Fibroblast of skin of left biceps (primary cell): ENCODE data around the gene DDT.
"Not testable (repeated sequence)": the region's sequence is repeated elsewhere in the genome, so short reads cannot be mapped to it uniquely, and the experiment has no call there.

Source experiments
- DNase-seq, 2 experiments: peaks; one replicate each; pipeline ENCODE4 v3.0.0-alpha.2; 2013; ENCODE audit warnings: low read depth in 2 of 2

DDT gene

GRCh38 chr22:23989583-23990244 lies 15.5 kb upstream of the DDT start:
- DNase-seq: not testable (repeated sequence)

- not testable (repeated sequence) for DNase-seq
These were observed 12.4 kb upstream of the DDT start for GRCh38 chr22:23986538-23987178.

GRCh38 chr22:23986089-23986488 lies 11.8 kb upstream of the DDT start:
- DNase-seq: not testable (repeated sequence)

- no peak for DNase-seq
These were observed 10.2 kb upstream of the DDT start for GRCh38 chr22:23984430-23984829.

GRCh38 chr22:23980567-23980966 lies 6.3 kb upstream of the DDT start:
- not testable (repeated sequence) for DNase-seq

- not testable (repeated sequence) for DNase-seq
These were observed 5.5 kb upstream of the DDT start, which contains the start of gene GSTT2 for GRCh38 chr22:23979557-23980240. TSS of gene GSTT2 (plus strand) at chr22:23980134.

GRCh38 chr22:23977304-23977703 lies 3.1 kb upstream of the DDT start:
- not testable (repeated sequence) for DNase-seq

GRCh38 chr22:23974836-23975352 lies 653 bp upstream of the DDT start:
- not testable (repeated sequence) for DNase-seq

- DNase-seq: not testable (repeated sequence)
These were observed 2.3 kb downstream of the DDT start for GRCh38 chr22:23971927-23972326.

GRCh38 chr22:23970816-23971486 lies 3.3 kb downstream of the DDT start:
- DNase-seq: no peak

GRCh38 chr22:23970201-23970641 lies 4.0 kb downstream of the DDT start:
- no peak for DNase-seq

GRCh38 chr22:23969071-23969470 lies 5.2 kb downstream of the DDT start:
- no peak for DNase-seq

- not testable (repeated sequence) for DNase-seq
These were observed 7.7 kb downstream of the DDT start, which contains the start of gene DDTL for GRCh38 chr22:23966568-23966967. TSS of gene DDTL (plus strand) at chr22:23966888. CDS start at chr22:23966915, 27 bp downstream.

GRCh38 chr22:23966094-23966493 lies 8.1 kb downstream of the DDT start:
- not testable (repeated sequence) for DNase-seq

- not testable (repeated sequence) for DNase-seq
These were observed 13.0 kb downstream of the DDT start, which contains the start of gene GSTT2B for GRCh38 chr22:23961084-23961771. TSS of gene GSTT2B (minus strand) at chr22:23961195. CDS start at chr22:23961131, 64 bp downstream.

GRCh38 chr22:23956301-23956900 lies 17.8 kb downstream of the DDT start:
- peak; percentile 7 to 12 for DNase-seq

- DNase-seq: not testable (repeated sequence)
These were observed 18.4 kb downstream of the DDT start for GRCh38 chr22:23955886-23956285.

GRCh38 chr22:23954991-23955305 lies 19.3 kb downstream of the DDT start:
- not testable (repeated sequence) for DNase-seq

- DNase-seq: not testable (repeated sequence)
These were observed 19.8 kb downstream of the DDT start for GRCh38 chr22:23954193-23954990.

- not testable (repeated sequence) for DNase-seq
These were observed 20.8 kb downstream of the DDT start for GRCh38 chr22:23953485-23953884.
